ENCODE measurements around the gene FREM1.

DNA sequence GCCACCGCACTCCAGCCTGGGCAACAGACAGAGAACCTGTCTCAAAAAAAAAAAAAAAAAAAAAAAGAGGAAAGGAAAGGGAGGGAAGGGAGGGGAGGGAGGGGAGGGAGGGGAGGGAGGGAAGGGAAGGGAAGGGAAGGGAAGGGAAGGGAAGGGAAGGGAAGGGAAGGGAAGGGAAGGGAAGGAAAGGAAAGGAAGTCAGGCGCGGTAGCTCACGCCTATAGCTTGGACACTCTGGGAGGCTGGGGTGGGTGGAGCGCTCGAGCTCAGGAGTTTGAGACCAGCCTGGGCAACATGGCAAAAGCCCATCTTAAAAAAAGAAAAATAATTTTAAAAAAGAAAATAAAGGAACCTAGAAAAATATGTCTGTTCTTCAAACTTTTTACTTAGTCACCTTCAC lies 131.7 kb downstream of the FREM1 start:
- no peak for TF ChIP-seq CHD2 (IDR thresholded peaks at IDR 0.05; ENCODE audit: low read length, partially characterized antibody)
- no peak for TF ChIP-seq TEAD4 (IDR thresholded peaks at IDR 0.05; ENCODE audit: borderline replicate concordance, insufficient read depth)
- no peak for TF ChIP-seq YY1 (IDR thresholded peaks at IDR 0.05; ENCODE audit: low read depth)
- TF ChIP-seq, protein P1, sequence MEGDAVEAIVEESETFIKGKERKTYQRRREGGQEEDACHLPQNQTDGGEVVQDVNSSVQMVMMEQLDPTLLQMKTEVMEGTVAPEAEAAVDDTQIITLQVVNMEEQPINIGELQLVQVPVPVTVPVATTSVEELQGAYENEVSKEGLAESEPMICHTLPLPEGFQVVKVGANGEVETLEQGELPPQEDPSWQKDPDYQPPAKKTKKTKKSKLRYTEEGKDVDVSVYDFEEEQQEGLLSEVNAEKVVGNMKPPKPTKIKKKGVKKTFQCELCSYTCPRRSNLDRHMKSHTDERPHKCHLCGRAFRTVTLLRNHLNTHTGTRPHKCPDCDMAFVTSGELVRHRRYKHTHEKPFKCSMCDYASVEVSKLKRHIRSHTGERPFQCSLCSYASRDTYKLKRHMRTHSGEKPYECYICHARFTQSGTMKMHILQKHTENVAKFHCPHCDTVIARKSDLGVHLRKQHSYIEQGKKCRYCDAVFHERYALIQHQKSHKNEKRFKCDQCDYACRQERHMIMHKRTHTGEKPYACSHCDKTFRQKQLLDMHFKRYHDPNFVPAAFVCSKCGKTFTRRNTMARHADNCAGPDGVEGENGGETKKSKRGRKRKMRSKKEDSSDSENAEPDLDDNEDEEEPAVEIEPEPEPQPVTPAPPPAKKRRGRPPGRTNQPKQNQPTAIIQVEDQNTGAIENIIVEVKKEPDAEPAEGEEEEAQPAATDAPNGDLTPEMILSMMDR (IDR thresholded peaks at IDR 0.05), result no peak
- no peak for TF ChIP-seq TAF1 (IDR thresholded peaks at IDR 0.05; ENCODE audit: borderline replicate concordance, low read depth, low read length)
- no peak for TF ChIP-seq JUND (IDR thresholded peaks at IDR 0.05)
- TF ChIP-seq, protein P2, sequence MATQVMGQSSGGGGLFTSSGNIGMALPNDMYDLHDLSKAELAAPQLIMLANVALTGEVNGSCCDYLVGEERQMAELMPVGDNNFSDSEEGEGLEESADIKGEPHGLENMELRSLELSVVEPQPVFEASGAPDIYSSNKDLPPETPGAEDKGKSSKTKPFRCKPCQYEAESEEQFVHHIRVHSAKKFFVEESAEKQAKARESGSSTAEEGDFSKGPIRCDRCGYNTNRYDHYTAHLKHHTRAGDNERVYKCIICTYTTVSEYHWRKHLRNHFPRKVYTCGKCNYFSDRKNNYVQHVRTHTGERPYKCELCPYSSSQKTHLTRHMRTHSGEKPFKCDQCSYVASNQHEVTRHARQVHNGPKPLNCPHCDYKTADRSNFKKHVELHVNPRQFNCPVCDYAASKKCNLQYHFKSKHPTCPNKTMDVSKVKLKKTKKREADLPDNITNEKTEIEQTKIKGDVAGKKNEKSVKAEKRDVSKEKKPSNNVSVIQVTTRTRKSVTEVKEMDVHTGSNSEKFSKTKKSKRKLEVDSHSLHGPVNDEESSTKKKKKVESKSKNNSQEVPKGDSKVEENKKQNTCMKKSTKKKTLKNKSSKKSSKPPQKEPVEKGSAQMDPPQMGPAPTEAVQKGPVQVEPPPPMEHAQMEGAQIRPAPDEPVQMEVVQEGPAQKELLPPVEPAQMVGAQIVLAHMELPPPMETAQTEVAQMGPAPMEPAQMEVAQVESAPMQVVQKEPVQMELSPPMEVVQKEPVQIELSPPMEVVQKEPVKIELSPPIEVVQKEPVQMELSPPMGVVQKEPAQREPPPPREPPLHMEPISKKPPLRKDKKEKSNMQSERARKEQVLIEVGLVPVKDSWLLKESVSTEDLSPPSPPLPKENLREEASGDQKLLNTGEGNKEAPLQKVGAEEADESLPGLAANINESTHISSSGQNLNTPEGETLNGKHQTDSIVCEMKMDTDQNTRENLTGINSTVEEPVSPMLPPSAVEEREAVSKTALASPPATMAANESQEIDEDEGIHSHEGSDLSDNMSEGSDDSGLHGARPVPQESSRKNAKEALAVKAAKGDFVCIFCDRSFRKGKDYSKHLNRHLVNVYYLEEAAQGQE (IDR thresholded peaks at IDR 0.05; ENCODE audit: low read depth, low read length), result no peak
- TF ChIP-seq POLR2AphosphoS5 (IDR thresholded peaks at IDR 0.05; ENCODE audit: low read depth, low read length), result no peak
- TF ChIP-seq, protein P3, sequence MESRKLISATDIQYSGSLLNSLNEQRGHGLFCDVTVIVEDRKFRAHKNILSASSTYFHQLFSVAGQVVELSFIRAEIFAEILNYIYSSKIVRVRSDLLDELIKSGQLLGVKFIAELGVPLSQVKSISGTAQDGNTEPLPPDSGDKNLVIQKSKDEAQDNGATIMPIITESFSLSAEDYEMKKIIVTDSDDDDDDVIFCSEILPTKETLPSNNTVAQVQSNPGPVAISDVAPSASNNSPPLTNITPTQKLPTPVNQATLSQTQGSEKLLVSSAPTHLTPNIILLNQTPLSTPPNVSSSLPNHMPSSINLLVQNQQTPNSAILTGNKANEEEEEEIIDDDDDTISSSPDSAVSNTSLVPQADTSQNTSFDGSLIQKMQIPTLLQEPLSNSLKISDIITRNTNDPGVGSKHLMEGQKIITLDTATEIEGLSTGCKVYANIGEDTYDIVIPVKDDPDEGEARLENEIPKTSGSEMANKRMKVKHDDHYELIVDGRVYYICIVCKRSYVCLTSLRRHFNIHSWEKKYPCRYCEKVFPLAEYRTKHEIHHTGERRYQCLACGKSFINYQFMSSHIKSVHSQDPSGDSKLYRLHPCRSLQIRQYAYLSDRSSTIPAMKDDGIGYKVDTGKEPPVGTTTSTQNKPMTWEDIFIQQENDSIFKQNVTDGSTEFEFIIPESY (IDR thresholded peaks at IDR 0.05; ENCODE audit: borderline replicate concordance, low read depth), result no peak
- TF ChIP-seq SMC3 (IDR thresholded peaks at IDR 0.05; ENCODE audit: low read depth, low read length), result no peak
